ENCODE results near the gene GAL3ST1.

GAL3ST1 gene

GRCh38 chr22:30610299-30610698 is 35.8 kb upstream of the GAL3ST1 start:
- no peaks in the 10 kb centered on the region for H3K27me3 ChIP-seq (ENCODE audit: control insufficient read depth in 1 of 2, insufficient read depth in 1 of 2, low read length in 2 of 2)
- no peak overlapping the region for H3K4me3 ChIP-seq (ENCODE audit: insufficient read depth in 1 of 2, low read depth in 1 of 2, low read length in 2 of 2)
- 85% methylated on average over 6 of the region's 7 CpGs for WGBS

GRCh38 chr22:30609260-30610185 is 35.1 kb upstream of the GAL3ST1 start:
- Histone ChIP-seq H2BK12ac (ENCODE audit: low read length in 2 of 2) (peak overlapping the region; percentile 81 to 87), H2BK120ac (ENCODE audit: low read depth, low read length) (peak overlapping the region; percentile 50)

More at GRCh38 chr22:30610299-30610698, 35.8 kb upstream of the GAL3ST1 start:
- peaks cover 1% of the 10 kb centered on the region for H3K79me1 ChIP-seq (replicated peaks; ENCODE audit: low read length, poor library complexity, severe bottlenecking)
- H4K8ac ChIP-seq (ENCODE audit: low read length), result no peak overlapping the region
- H2AFZ ChIP-seq (ENCODE audit: low read depth, low read length), result no peak overlapping the region
- H2BK15ac ChIP-seq (ENCODE audit: low read depth, poor library complexity, severe bottlenecking), result no peak overlapping the region
- H3K9ac ChIP-seq (ENCODE audit: low read length), result no peak overlapping the region
- no peak overlapping the region for H3K27ac ChIP-seq (ENCODE audit: low read length, poor library complexity, severe bottlenecking)
- peaks cover 0 to 23% of the 10 kb centered on the region in 2 experiments for H3K36me3 ChIP-seq (ENCODE audit: control insufficient read depth in 1 of 2, insufficient read depth in 2 of 2, low read depth in 1 of 2, low read length in 2 of 2)
- peaks cover 28% of the 10 kb centered on the region for H3K4me1 ChIP-seq (ENCODE audit: control insufficient read depth, insufficient read depth, low read depth, low read length)
- H3K4ac ChIP-seq (ENCODE audit: low read depth in 1 of 2, low read length in 2 of 2), result no peak overlapping the region
- no peak for DNase-seq
- peak overlapping the region; percentile 20 to 21 for H2BK12ac ChIP-seq (ENCODE audit: low read length in 2 of 2)
- H3K23ac ChIP-seq (ENCODE audit: low read length in 2 of 2), result no peak overlapping the region
- no peaks in the 10 kb centered on the region for H3K9me3 ChIP-seq (ENCODE audit: control insufficient read depth, low read length)
- no peak overlapping the region for H2BK5ac ChIP-seq (ENCODE audit: low read depth, low read length, poor library complexity, severe bottlenecking)
- H2BK120ac ChIP-seq (ENCODE audit: low read depth, low read length), result no peak overlapping the region
- no peak overlapping the region for H3K14ac ChIP-seq (ENCODE audit: low read length in 2 of 2)
- H2AK5ac ChIP-seq (ENCODE audit: low read length, severe bottlenecking), result peak overlapping the region; percentile 4
- H4K91ac ChIP-seq (ENCODE audit: low read length), result peak overlapping the region; percentile 4
- H3K4me2 ChIP-seq (ENCODE audit: low read length, poor library complexity, severe bottlenecking), result no peak overlapping the region
- H3K18ac ChIP-seq (ENCODE audit: low read depth in 1 of 2, low read length in 2 of 2), result peak overlapping the region in 1 of 2 experiments; percentile 38

GRCh38 chr22:30607939-30608338 is 33.5 kb upstream of the GAL3ST1 start:
- peak overlapping the region; percentile 31 for H4K8ac ChIP-seq (ENCODE audit: low read length)

More at GRCh38 chr22:30609260-30610185, 35.1 kb upstream of the GAL3ST1 start:
- DNase-seq, result peak; percentile 94
- no peaks in the 10 kb centered on the region for H3K9me3 ChIP-seq (ENCODE audit: control insufficient read depth, low read length)
- peak overlapping the region; percentile 43 for H4K91ac ChIP-seq (ENCODE audit: low read length)
- H3K18ac ChIP-seq (ENCODE audit: low read depth in 1 of 2, low read length in 2 of 2), result peak overlapping the region; percentile 76 to 79
- H2AFZ ChIP-seq (ENCODE audit: low read depth, low read length), result no peak overlapping the region
- peak overlapping the region; percentile 41 to 64 for H3K4ac ChIP-seq (ENCODE audit: low read depth in 1 of 2, low read length in 2 of 2)
- no peaks in the 10 kb centered on the region for H3K27me3 ChIP-seq (ENCODE audit: control insufficient read depth in 1 of 2, insufficient read depth in 1 of 2, low read length in 2 of 2)
- peaks cover 28% of the 10 kb centered on the region for H3K4me1 ChIP-seq (ENCODE audit: control insufficient read depth, insufficient read depth, low read depth, low read length)
- H2AK5ac ChIP-seq (ENCODE audit: low read length, severe bottlenecking), result peak overlapping the region; percentile 10
- H3K4me2 ChIP-seq (ENCODE audit: low read length, poor library complexity, severe bottlenecking), result no peak overlapping the region
- H2BK5ac ChIP-seq (ENCODE audit: low read depth, low read length, poor library complexity, severe bottlenecking), result no peak overlapping the region
- peak overlapping the region; percentile 80 for H3K27ac ChIP-seq (ENCODE audit: low read length, poor library complexity, severe bottlenecking)
- peaks cover 0 to 19% of the 10 kb centered on the region in 2 experiments for H3K36me3 ChIP-seq (ENCODE audit: control insufficient read depth in 1 of 2, insufficient read depth in 2 of 2, low read depth in 1 of 2, low read length in 2 of 2)
- H4K8ac ChIP-seq (ENCODE audit: low read length), result peak overlapping the region; percentile 85
- H3K9ac ChIP-seq (ENCODE audit: low read length), result peak overlapping the region; percentile 62
- H3K23ac ChIP-seq (ENCODE audit: low read length in 2 of 2), result no peak overlapping the region
- 45% methylated on average over 16 of the region's 17 CpGs for WGBS
- peak overlapping the region in 1 of 2 experiments; percentile 47 for H3K4me3 ChIP-seq (ENCODE audit: insufficient read depth in 1 of 2, low read depth in 1 of 2, low read length in 2 of 2)
- H2BK15ac ChIP-seq (ENCODE audit: low read depth, poor library complexity, severe bottlenecking), result no peak overlapping the region
- peaks cover 1% of the 10 kb centered on the region for H3K79me1 ChIP-seq (replicated peaks; ENCODE audit: low read length, poor library complexity, severe bottlenecking)
- peak overlapping the region in 1 of 2 experiments; percentile 9 for H3K14ac ChIP-seq (ENCODE audit: low read length in 2 of 2)

More at GRCh38 chr22:30607939-30608338, 33.5 kb upstream of the GAL3ST1 start:
- H3K4me2 ChIP-seq (ENCODE audit: low read length, poor library complexity, severe bottlenecking), result peak overlapping the region; percentile 8
- no peaks in the 10 kb centered on the region for H3K27me3 ChIP-seq (ENCODE audit: control insufficient read depth in 1 of 2, insufficient read depth in 1 of 2, low read length in 2 of 2)
- H3K4me3 ChIP-seq (ENCODE audit: insufficient read depth in 1 of 2, low read depth in 1 of 2, low read length in 2 of 2), result no peak overlapping the region
- H3K36me3 ChIP-seq (ENCODE audit: control insufficient read depth in 1 of 2, insufficient read depth in 2 of 2, low read depth in 1 of 2, low read length in 2 of 2), result peaks cover 0 to 6% of the 10 kb centered on the region in 2 experiments
- DNase-seq, result no peak
- peaks cover 28% of the 10 kb centered on the region for H3K4me1 ChIP-seq (ENCODE audit: control insufficient read depth, insufficient read depth, low read depth, low read length)
- peak overlapping the region in 1 of 2 experiments; percentile 45 for H3K14ac ChIP-seq (ENCODE audit: low read length in 2 of 2)
- WGBS, result 100% methylated on average over 7 of the region's 7 CpGs
- peak overlapping the region; percentile 52 to 73 for H3K18ac ChIP-seq (ENCODE audit: low read depth in 1 of 2, low read length in 2 of 2)
- H3K79me1 ChIP-seq (replicated peaks; ENCODE audit: low read length, poor library complexity, severe bottlenecking), result peaks cover 1% of the 10 kb centered on the region
- peak overlapping the region; percentile 67 to 87 for H2BK12ac ChIP-seq (ENCODE audit: low read length in 2 of 2)
- peak overlapping the region; percentile 72 for H4K91ac ChIP-seq (ENCODE audit: low read length)
- H3K9ac ChIP-seq (ENCODE audit: low read length), result no peak overlapping the region
- H2BK15ac ChIP-seq (ENCODE audit: low read depth, poor library complexity, severe bottlenecking), result peak overlapping the region; percentile 55
- H2BK120ac ChIP-seq (ENCODE audit: low read depth, low read length), result peak overlapping the region; percentile 50
- no peak overlapping the region for H2BK5ac ChIP-seq (ENCODE audit: low read depth, low read length, poor library complexity, severe bottlenecking)
- H2AFZ ChIP-seq (ENCODE audit: low read depth, low read length), result no peak overlapping the region
- H3K9me3 ChIP-seq (ENCODE audit: control insufficient read depth, low read length), result no peaks in the 10 kb centered on the region
- H2AK5ac ChIP-seq (ENCODE audit: low read length, severe bottlenecking), result peak overlapping the region; percentile 79
- peak overlapping the region in 1 of 2 experiments; percentile 5 for H3K4ac ChIP-seq (ENCODE audit: low read depth in 1 of 2, low read length in 2 of 2)
- H3K23ac ChIP-seq (ENCODE audit: low read length in 2 of 2), result no peak overlapping the region
- peak overlapping the region; percentile 31 for H3K27ac ChIP-seq (ENCODE audit: low read length, poor library complexity, severe bottlenecking)

Data from mesenchymal stem cell (in vitro differentiated cells and primary cell).